Progenitor cell of endocrine pancreas (in vitro differentiated cells): ENCODE results near the gene KAT2B. TPM values are rescaled to one million over a fixed set of nuclear protein-coding genes. Genes with fewer than 3 reads are reported as not detected.
"Not testable (repeated sequence)": the region's sequence is repeated elsewhere in the genome, so short reads cannot be mapped to it uniquely, and the experiment has no call there.

Experiments used
- DNase-seq: peaks from one replicate; pipeline ENCODE4 v3.0.0; 2021; ENCODE audit warnings: low spot score; ENCODE audit not compliant: unreplicated experiment
- H3K27ac Mint-ChIP-seq: 2 replicates; pipeline ENCODE4 v1.8.0; 2021; ENCODE audit warnings: mild to moderate bottlenecking, moderate library complexity, mixed read lengths
- H3K27me3 Mint-ChIP-seq: 2 replicates; pipeline ENCODE4 v1.8.0; 2021; ENCODE audit warnings: mixed read lengths
- H3K36me3 Mint-ChIP-seq: 2 replicates; pipeline ENCODE4 v1.8.0; 2022; ENCODE audit warnings: mixed read lengths; ENCODE audit not compliant: insufficient read depth
- H3K4me1 Mint-ChIP-seq: 2 replicates; pipeline ENCODE4 v1.8.0; 2021; ENCODE audit warnings: low read depth, mixed read lengths
- H3K4me3 Mint-ChIP-seq: 2 replicates; pipeline ENCODE4 v1.8.0; 2021; ENCODE audit warnings: low read depth, mild to moderate bottlenecking, moderate library complexity, mixed read lengths
- H3K9me3 Mint-ChIP-seq: 2 replicates; pipeline ENCODE4 v1.8.0; 2021; ENCODE audit warnings: low read depth, mixed read lengths
- total RNA-seq: library from RNA; stranded (reverse); gene quantifications from 2 replicates; pipeline ENCODE4 v1.2.1, GENCODE V29; 2021
- TF ChIP-seq, protein P1 (sequence below): fragments of 200-600 bp; sonication (generic); IDR thresholded peaks from one replicate; pipeline ENCODE4 v1.5.0; 2021; ENCODE audit warnings: antibody characterized with exemption, mild to moderate bottlenecking; ENCODE audit not compliant: unreplicated experiment

KAT2B gene
- total RNA-seq, 1 donor from 2014 or later: 17.1 TPM

GRCh38 chr3:20042331-20042730 lies 2.1 kb downstream of the KAT2B start:
- no peak overlapping the region for H3K4me3 Mint-ChIP-seq
- TF ChIP-seq, protein P1, sequence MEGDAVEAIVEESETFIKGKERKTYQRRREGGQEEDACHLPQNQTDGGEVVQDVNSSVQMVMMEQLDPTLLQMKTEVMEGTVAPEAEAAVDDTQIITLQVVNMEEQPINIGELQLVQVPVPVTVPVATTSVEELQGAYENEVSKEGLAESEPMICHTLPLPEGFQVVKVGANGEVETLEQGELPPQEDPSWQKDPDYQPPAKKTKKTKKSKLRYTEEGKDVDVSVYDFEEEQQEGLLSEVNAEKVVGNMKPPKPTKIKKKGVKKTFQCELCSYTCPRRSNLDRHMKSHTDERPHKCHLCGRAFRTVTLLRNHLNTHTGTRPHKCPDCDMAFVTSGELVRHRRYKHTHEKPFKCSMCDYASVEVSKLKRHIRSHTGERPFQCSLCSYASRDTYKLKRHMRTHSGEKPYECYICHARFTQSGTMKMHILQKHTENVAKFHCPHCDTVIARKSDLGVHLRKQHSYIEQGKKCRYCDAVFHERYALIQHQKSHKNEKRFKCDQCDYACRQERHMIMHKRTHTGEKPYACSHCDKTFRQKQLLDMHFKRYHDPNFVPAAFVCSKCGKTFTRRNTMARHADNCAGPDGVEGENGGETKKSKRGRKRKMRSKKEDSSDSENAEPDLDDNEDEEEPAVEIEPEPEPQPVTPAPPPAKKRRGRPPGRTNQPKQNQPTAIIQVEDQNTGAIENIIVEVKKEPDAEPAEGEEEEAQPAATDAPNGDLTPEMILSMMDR: no peak
- H3K36me3 Mint-ChIP-seq: no peaks in the 10 kb centered on the region
- no peak overlapping the region for H3K27ac Mint-ChIP-seq
- H3K9me3 Mint-ChIP-seq: no peaks in the 10 kb centered on the region
- H3K27me3 Mint-ChIP-seq: no peaks in the 10 kb centered on the region
- DNase-seq: no peak
- peaks cover 26% of the 10 kb centered on the region for H3K4me1 Mint-ChIP-seq

- TF ChIP-seq, protein P1: no peak
- Mint-ChIP-seq H3K9me3 (no peaks in the 10 kb centered on the region), H3K4me3 (no peak overlapping the region), H3K36me3 (no peaks in the 10 kb centered on the region), H3K27me3 (no peaks in the 10 kb centered on the region), H3K27ac (no peak overlapping the region), H3K4me1 (peaks cover 22% of the 10 kb centered on the region)
- no peak for DNase-seq
These were observed 3.1 kb downstream of the KAT2B start for GRCh38 chr3:20043396-20043795.

DNA sequence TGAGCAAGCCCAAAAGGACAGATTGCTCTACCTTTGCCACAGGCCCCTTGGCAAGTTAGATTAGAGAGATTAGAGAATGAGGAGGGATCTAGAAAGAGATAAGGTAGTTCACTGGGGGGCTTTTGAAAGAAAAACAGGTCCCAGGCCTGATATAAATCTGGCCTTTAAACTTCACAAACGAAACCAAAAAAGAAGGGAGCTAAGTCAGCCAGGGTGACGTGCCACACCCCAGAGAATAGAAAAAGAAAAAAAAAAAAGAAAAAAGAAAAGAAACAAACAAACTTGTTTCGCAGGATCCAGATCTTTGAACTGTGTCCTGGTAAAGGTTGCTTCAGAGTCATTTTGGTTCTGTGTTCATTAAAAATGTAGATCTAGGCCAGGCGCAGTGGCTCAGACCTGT lies 3.6 kb downstream of the KAT2B start:
- no peaks in the 10 kb centered on the region for H3K27me3 Mint-ChIP-seq
- peaks cover 18% of the 10 kb centered on the region for H3K4me1 Mint-ChIP-seq
- no peak for DNase-seq
- TF ChIP-seq, protein P1: no peak
- no peak overlapping the region for H3K27ac Mint-ChIP-seq
- no peaks in the 10 kb centered on the region for H3K36me3 Mint-ChIP-seq
- H3K4me3 Mint-ChIP-seq: no peak overlapping the region
- H3K9me3 Mint-ChIP-seq: no peaks in the 10 kb centered on the region

DNA sequence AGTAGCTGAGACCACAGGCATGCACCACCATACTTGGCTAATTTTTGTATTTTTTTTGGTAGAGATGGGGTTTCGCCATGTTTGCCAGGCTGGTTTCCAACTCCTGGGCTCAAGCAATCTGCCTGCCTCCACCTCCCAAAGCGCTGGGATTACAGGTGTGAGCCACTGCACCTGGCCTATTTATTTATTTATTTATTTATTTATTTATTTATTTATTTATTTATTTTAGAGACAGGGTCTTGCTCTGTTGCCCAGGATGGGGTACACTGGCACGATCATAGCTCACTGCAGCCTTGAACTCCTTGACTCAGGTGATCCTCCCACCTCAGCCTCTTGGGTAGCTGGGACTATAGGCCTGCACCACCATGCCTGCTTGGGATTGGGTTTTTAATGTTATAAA lies 4.9 kb downstream of the KAT2B start:
- not testable (repeated sequence) for H3K27ac Mint-ChIP-seq, H3K36me3 Mint-ChIP-seq, H3K27me3 Mint-ChIP-seq, H3K4me3 Mint-ChIP-seq, DNase-seq, H3K9me3 Mint-ChIP-seq
- peaks cover 14% of the 10 kb centered on the region for H3K4me1 Mint-ChIP-seq

- H3K9me3 Mint-ChIP-seq: no peaks in the 10 kb centered on the region
These were observed 6.3 kb downstream of the KAT2B start for GRCh38 chr3:20046556-20046955.

GRCh38 chr3:20047341-20047779 lies 7.1 kb downstream of the KAT2B start:
- Mint-ChIP-seq H3K4me3 (no peak overlapping the region), H3K36me3 (no peaks in the 10 kb centered on the region), H3K4me1 (peaks cover 4% of the 10 kb centered on the region), H3K9me3 (no peaks in the 10 kb centered on the region), H3K27me3 (no peaks in the 10 kb centered on the region), H3K27ac (no peak overlapping the region)
- TF ChIP-seq, protein P1: no peak
- DNase-seq: no peak

More at GRCh38 chr3:20046556-20046955, 6.3 kb downstream of the KAT2B start:
- H3K4me1 Mint-ChIP-seq: peaks cover 12% of the 10 kb centered on the region
- H3K36me3 Mint-ChIP-seq: no peaks in the 10 kb centered on the region
- DNase-seq: no peak
- no peak overlapping the region for H3K27ac Mint-ChIP-seq
- TF ChIP-seq, protein P1: no peak
- no peak overlapping the region for H3K4me3 Mint-ChIP-seq
- no peaks in the 10 kb centered on the region for H3K27me3 Mint-ChIP-seq
